GM23338 (cell line): ENCODE results near the gene MYH3.

Source experiments
- CREB1 ChIP-seq: fragments of 250-450 bp; sonication (Bioruptor Pico); IDR thresholded peaks from 2 replicates; pipeline ENCODE4 v1.5.0; 2020; ENCODE audit warnings: low read depth, mild to moderate bottlenecking, moderate library complexity
- EZH2 ChIP-seq: fragments of 200-600 bp; sonication (generic); IDR thresholded peaks from one replicate; pipeline ENCODE4 v1.8.0; 2017; ENCODE audit warnings: antibody characterized with exemption, mild to moderate bottlenecking, low read depth; ENCODE audit not compliant: unreplicated experiment
- EZH2phosphoT487 ChIP-seq: fragments of 200-600 bp; sonication (generic); IDR thresholded peaks from one replicate; pipeline ENCODE4 v1.8.1; 2018; ENCODE audit warnings: antibody characterized with exemption; ENCODE audit not compliant: unreplicated experiment
- JUNB ChIP-seq: IDR thresholded peaks from one replicate; pipeline ENCODE4 v1.6.1; 2016; ENCODE audit warnings: antibody characterized with exemption; ENCODE audit not compliant: unreplicated experiment
- NANOG ChIP-seq: IDR thresholded peaks from 2 replicates; pipeline ENCODE4 v1.6.1; 2016; ENCODE audit warnings: antibody characterized with exemption, borderline replicate concordance
- POLR2AphosphoS5 ChIP-seq: IDR thresholded peaks from 2 replicates; pipeline ENCODE4 v1.6.1; 2016; ENCODE audit warnings: antibody characterized with exemption, low read depth
- STAT1 ChIP-seq: IDR thresholded peaks from one replicate; pipeline ENCODE4 v1.6.1; 2016; ENCODE audit warnings: antibody characterized with exemption; ENCODE audit not compliant: unreplicated experiment
- ZNF114 ChIP-seq: fragments of 250-450 bp; sonication (Bioruptor Pico); IDR thresholded peaks from 2 replicates; pipeline ENCODE4 v1.5.0; 2020; ENCODE audit warnings: mild to moderate bottlenecking, moderate library complexity
- ZNF331 ChIP-seq: fragments of 250-450 bp; sonication (Bioruptor Pico); IDR thresholded peaks from 2 replicates; pipeline ENCODE4 v1.5.0; 2020; ENCODE audit warnings: low read depth, mild to moderate bottlenecking, moderate library complexity
- TF ChIP-seq, protein P1 (sequence below), 2 experiments: fragments of 200-600 bp in 1 of 2; sonication (generic) in 1 of 2; conservative IDR thresholded peaks; 2 replicates each; pipeline versions ENCODE4 v1.5.1 to v1.6.1; 2016 to 2017; ENCODE audit warnings: antibody characterized with exemption in 2 of 2, low read depth in 2 of 2, mild to moderate bottlenecking in 2 of 2, moderate library complexity in 1 of 2
- TF ChIP-seq, protein P2 (sequence below): IDR thresholded peaks from one replicate; pipeline ENCODE4 v1.6.1; 2018; ENCODE audit warnings: antibody characterized with exemption; ENCODE audit not compliant: unreplicated experiment
- TF ChIP-seq, protein P3 (sequence below): fragments of 250-450 bp; sonication (Bioruptor Pico); IDR thresholded peaks from 2 replicates; pipeline ENCODE4 v1.5.0; 2020; ENCODE audit warnings: mild to moderate bottlenecking, moderate library complexity
- TF ChIP-seq, protein P4 (sequence below): IDR thresholded peaks from 2 replicates; pipeline ENCODE4 v1.6.1; 2016; ENCODE audit warnings: antibody characterized with exemption

DNA sequence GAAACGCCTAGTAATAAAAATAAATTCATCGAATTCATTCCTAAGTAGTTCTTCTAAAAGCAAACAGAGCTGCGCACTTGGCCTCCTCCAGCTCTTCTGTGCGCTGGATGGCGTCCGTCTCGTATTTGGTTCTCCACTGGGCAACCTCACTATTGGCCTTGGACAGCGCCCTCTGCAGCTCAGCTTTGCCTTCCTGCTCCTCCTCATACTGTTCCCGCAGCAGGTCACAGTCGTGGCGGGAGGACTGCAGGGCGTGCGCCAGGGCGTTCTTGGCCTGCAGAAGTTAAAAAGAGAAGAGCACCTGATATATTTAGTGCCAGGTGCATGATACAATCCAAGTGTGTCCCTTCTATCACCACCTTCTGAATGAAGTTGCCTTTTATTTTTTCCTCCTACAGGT, 21.8 kb downstream of the MYH3 start:
- TF ChIP-seq, protein P1, sequence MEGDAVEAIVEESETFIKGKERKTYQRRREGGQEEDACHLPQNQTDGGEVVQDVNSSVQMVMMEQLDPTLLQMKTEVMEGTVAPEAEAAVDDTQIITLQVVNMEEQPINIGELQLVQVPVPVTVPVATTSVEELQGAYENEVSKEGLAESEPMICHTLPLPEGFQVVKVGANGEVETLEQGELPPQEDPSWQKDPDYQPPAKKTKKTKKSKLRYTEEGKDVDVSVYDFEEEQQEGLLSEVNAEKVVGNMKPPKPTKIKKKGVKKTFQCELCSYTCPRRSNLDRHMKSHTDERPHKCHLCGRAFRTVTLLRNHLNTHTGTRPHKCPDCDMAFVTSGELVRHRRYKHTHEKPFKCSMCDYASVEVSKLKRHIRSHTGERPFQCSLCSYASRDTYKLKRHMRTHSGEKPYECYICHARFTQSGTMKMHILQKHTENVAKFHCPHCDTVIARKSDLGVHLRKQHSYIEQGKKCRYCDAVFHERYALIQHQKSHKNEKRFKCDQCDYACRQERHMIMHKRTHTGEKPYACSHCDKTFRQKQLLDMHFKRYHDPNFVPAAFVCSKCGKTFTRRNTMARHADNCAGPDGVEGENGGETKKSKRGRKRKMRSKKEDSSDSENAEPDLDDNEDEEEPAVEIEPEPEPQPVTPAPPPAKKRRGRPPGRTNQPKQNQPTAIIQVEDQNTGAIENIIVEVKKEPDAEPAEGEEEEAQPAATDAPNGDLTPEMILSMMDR (conservative IDR thresholded peaks at IDR 0.05; ENCODE audit: low read depth in 2 of 2) = peak; percentile 72 to 78
- TF ChIP-seq EZH2phosphoT487 = no peak
- no peak for TF ChIP-seq POLR2AphosphoS5
- no peak for TF ChIP-seq EZH2
- TF ChIP-seq, protein P2, sequence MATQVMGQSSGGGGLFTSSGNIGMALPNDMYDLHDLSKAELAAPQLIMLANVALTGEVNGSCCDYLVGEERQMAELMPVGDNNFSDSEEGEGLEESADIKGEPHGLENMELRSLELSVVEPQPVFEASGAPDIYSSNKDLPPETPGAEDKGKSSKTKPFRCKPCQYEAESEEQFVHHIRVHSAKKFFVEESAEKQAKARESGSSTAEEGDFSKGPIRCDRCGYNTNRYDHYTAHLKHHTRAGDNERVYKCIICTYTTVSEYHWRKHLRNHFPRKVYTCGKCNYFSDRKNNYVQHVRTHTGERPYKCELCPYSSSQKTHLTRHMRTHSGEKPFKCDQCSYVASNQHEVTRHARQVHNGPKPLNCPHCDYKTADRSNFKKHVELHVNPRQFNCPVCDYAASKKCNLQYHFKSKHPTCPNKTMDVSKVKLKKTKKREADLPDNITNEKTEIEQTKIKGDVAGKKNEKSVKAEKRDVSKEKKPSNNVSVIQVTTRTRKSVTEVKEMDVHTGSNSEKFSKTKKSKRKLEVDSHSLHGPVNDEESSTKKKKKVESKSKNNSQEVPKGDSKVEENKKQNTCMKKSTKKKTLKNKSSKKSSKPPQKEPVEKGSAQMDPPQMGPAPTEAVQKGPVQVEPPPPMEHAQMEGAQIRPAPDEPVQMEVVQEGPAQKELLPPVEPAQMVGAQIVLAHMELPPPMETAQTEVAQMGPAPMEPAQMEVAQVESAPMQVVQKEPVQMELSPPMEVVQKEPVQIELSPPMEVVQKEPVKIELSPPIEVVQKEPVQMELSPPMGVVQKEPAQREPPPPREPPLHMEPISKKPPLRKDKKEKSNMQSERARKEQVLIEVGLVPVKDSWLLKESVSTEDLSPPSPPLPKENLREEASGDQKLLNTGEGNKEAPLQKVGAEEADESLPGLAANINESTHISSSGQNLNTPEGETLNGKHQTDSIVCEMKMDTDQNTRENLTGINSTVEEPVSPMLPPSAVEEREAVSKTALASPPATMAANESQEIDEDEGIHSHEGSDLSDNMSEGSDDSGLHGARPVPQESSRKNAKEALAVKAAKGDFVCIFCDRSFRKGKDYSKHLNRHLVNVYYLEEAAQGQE = no peak
- TF ChIP-seq ZNF114 = no peak
- TF ChIP-seq CREB1 = no peak
- TF ChIP-seq ZNF331 (CRISPR knock-in tag) = no peak
- TF ChIP-seq NANOG = no peak
- TF ChIP-seq JUNB = no peak
- TF ChIP-seq, protein P3, sequence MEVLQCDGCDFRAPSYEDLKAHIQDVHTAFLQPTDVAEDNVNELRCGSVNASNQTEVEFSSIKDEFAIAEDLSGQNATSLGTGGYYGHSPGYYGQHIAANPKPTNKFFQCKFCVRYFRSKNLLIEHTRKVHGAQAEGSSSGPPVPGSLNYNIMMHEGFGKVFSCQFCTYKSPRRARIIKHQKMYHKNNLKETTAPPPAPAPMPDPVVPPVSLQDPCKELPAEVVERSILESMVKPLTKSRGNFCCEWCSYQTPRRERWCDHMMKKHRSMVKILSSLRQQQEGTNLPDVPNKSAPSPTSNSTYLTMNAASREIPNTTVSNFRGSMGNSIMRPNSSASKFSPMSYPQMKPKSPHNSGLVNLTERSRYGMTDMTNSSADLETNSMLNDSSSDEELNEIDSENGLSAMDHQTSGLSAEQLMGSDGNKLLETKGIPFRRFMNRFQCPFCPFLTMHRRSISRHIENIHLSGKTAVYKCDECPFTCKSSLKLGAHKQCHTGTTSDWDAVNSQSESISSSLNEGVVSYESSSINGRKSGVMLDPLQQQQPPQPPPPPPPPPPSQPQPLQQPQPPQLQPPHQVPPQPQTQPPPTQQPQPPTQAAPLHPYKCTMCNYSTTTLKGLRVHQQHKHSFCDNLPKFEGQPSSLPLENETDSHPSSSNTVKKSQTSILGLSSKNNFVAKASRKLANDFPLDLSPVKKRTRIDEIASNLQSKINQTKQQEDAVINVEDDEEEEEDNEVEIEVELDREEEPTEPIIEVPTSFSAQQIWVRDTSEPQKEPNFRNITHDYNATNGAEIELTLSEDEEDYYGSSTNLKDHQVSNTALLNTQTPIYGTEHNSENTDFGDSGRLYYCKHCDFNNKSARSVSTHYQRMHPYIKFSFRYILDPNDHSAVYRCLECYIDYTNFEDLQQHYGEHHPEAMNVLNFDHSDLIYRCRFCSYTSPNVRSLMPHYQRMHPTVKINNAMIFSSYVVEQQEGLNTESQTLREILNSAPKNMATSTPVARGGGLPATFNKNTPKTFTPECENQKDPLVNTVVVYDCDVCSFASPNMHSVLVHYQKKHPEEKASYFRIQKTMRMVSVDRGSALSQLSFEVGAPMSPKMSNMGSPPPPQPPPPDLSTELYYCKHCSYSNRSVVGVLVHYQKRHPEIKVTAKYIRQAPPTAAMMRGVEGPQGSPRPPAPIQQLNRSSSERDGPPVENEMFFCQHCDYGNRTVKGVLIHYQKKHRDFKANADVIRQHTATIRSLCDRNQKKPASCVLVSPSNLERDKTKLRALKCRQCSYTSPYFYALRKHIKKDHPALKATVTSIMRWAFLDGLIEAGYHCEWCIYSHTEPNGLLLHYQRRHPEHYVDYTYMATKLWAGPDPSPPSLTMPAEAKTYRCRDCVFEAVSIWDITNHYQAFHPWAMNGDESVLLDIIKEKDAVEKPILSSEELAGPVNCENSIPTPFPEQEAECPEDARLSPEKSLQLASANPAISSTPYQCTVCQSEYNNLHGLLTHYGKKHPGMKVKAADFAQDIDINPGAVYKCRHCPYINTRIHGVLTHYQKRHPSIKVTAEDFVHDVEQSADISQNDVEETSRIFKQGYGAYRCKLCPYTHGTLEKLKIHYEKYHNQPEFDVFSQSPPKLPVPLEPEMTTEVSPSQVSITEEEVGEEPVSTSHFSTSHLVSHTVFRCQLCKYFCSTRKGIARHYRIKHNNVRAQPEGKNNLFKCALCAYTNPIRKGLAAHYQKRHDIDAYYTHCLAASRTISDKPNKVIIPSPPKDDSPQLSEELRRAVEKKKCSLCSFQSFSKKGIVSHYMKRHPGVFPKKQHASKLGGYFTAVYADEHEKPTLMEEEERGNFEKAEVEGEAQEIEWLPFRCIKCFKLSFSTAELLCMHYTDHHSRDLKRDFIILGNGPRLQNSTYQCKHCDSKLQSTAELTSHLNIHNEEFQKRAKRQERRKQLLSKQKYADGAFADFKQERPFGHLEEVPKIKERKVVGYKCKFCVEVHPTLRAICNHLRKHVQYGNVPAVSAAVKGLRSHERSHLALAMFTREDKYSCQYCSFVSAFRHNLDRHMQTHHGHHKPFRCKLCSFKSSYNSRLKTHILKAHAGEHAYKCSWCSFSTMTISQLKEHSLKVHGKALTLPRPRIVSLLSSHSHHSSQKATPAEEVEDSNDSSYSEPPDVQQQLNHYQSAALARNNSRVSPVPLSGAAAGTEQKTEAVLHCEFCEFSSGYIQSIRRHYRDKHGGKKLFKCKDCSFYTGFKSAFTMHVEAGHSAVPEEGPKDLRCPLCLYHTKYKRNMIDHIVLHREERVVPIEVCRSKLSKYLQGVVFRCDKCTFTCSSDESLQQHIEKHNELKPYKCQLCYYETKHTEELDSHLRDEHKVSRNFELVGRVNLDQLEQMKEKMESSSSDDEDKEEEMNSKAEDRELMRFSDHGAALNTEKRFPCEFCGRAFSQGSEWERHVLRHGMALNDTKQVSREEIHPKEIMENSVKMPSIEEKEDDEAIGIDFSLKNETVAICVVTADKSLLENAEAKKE = no peak
- TF ChIP-seq, protein P4, sequence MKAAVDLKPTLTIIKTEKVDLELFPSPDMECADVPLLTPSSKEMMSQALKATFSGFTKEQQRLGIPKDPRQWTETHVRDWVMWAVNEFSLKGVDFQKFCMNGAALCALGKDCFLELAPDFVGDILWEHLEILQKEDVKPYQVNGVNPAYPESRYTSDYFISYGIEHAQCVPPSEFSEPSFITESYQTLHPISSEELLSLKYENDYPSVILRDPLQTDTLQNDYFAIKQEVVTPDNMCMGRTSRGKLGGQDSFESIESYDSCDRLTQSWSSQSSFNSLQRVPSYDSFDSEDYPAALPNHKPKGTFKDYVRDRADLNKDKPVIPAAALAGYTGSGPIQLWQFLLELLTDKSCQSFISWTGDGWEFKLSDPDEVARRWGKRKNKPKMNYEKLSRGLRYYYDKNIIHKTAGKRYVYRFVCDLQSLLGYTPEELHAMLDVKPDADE = no peak
- no peak for TF ChIP-seq STAT1
